MCF 10A (cell line): ENCODE data around the gene TEAD1. TPM values are rescaled to one million over a fixed set of nuclear protein-coding genes. Genes with fewer than 3 reads are reported as not detected.

Experiments used
- BruUV-seq: library from RNA; stranded (reverse); fragments of 400-500 nt; replicated peaks from 2 replicates; lab custom pipeline; 2021; lab: Mats Ljungman, UMichigan
- CTCF ChIA-PET: fragments of 300-600 bp; sonication (Branson Sonifier 250); formaldehyde crosslinking; extraction: SDS; loops from one replicate; lab custom pipeline; 2021; ENCODE audit warnings: antibody characterized with exemption, inconsistent platforms; lab: Yijun Ruan, JAX
- POLR2A ChIA-PET: fragments of 300-600, 350-650 bp; sonication (Branson Sonifier 250); formaldehyde crosslinking; extraction: SDS; loops from one replicate; lab custom pipeline; 2020; ENCODE audit warnings: antibody characterized with exemption, inconsistent platforms; lab: Yijun Ruan, JAX
- DNase-seq: peaks from one replicate; pipeline ENCODE4 v3.0.0-alpha.2; 2018; ENCODE audit not compliant: unreplicated experiment
- H3K27ac Mint-ChIP-seq: one replicate; pipeline ENCODE4 v1.8.0; 2022; ENCODE audit warnings: mild to moderate bottlenecking, low read depth, mixed read lengths; ENCODE audit not compliant: unreplicated experiment
- H3K27me3 Mint-ChIP-seq: one replicate; pipeline ENCODE4 v1.8.0; 2022; ENCODE audit warnings: mixed read lengths; ENCODE audit not compliant: insufficient read depth, unreplicated experiment
- H3K36me3 Mint-ChIP-seq: one replicate; pipeline ENCODE4 v1.8.0; 2022; ENCODE audit warnings: mild to moderate bottlenecking, moderate library complexity, mixed read lengths; ENCODE audit not compliant: insufficient read depth, unreplicated experiment
- H3K4me1 Mint-ChIP-seq: one replicate; pipeline ENCODE4 v1.8.0; 2022; ENCODE audit warnings: mixed read lengths; ENCODE audit not compliant: insufficient read depth, unreplicated experiment
- H3K4me3 Mint-ChIP-seq: one replicate; pipeline ENCODE4 v1.8.0; 2022; ENCODE audit warnings: mild to moderate bottlenecking, moderate library complexity, mixed read lengths; ENCODE audit not compliant: unreplicated experiment
- H3K9me3 Mint-ChIP-seq: one replicate; pipeline ENCODE4 v1.8.0; 2022; ENCODE audit warnings: mixed read lengths; ENCODE audit not compliant: unreplicated experiment
- intact Hi-C: fragments of 100-400 bp; cut with micrococcal nuclease; formaldehyde crosslinking; loops from 2 replicates; pipeline ENCODE4 v1.14.1; 2022
- total RNA-seq: library from RNA; stranded (reverse); gene quantifications from 2 replicates; pipeline ENCODE4 v1.2.3, GENCODE V29; 2022
- TF ChIP-seq, protein P1 (sequence below): fragments of 200-600 bp; IDR thresholded peaks from one replicate; pipeline ENCODE4 v1.8.0; 2022; ENCODE audit warnings: antibody characterized with exemption, mild to moderate bottlenecking; ENCODE audit not compliant: unreplicated experiment

TEAD1 gene
- total RNA-seq, 1 experiment from 2014 or later = 123 TPM

DNA sequence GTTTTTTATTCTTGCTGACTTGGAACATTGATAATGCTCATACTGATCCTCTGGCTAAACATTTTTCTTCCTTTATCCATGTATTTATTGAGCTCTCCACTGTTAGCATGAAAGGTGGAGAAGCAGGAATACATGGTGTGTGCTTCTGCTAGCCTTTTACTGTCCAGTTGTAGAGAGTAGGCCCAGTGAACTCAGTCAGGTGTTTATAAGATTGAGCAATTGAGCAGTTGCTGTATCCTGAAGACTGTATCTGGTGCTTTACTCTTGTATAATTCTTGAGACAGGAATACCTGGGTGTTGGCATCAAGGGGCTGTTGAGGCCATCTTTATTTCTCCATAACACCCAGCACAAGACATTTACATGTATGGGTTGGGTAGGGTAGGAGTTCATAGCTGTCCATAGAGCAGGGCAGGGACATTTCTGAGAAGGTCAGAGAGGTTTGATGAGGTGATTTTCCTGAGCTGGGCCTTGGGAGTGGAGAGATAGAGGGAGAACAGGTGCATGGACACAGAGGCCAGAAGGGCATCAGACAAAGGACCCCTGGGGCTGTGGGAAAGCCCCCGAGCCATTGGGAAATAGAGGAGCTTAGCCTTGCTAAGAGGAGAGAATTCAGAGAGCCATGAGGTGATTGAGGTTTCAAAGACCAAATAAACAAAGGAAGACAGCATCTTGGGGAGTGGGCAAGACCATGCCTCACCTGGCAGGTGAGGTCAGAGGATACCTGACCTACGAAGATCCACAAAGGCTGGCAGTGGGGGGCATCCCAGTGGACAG is 155.5 kb downstream of the TEAD1 start:
- TF ChIP-seq, protein P1, sequence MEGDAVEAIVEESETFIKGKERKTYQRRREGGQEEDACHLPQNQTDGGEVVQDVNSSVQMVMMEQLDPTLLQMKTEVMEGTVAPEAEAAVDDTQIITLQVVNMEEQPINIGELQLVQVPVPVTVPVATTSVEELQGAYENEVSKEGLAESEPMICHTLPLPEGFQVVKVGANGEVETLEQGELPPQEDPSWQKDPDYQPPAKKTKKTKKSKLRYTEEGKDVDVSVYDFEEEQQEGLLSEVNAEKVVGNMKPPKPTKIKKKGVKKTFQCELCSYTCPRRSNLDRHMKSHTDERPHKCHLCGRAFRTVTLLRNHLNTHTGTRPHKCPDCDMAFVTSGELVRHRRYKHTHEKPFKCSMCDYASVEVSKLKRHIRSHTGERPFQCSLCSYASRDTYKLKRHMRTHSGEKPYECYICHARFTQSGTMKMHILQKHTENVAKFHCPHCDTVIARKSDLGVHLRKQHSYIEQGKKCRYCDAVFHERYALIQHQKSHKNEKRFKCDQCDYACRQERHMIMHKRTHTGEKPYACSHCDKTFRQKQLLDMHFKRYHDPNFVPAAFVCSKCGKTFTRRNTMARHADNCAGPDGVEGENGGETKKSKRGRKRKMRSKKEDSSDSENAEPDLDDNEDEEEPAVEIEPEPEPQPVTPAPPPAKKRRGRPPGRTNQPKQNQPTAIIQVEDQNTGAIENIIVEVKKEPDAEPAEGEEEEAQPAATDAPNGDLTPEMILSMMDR = no peak
- POLR2A ChIA-PET = interaction anchor here (0.5 to 3.9 kb wide), 12 partner anchors 9 to 398 kb away, joined by 3 to 29 read pairs (median 12); no protein-coding TSS in a partner anchor
- H3K36me3 Mint-ChIP-seq = peaks cover 13% of the 10 kb centered on the region
- H3K4me3 Mint-ChIP-seq = peak overlapping the region; percentile 80
- BruUV-seq = no TSS peak
- CTCF ChIA-PET = interaction anchor here (0.5 to 1.5 kb wide), 4 partner anchors 14 to 852 kb away, joined by 3 to 6 read pairs (median 3); no protein-coding TSS in a partner anchor
- no peaks in the 10 kb centered on the region for H3K27me3 Mint-ChIP-seq
- H3K9me3 Mint-ChIP-seq = no peaks in the 10 kb centered on the region
- intact Hi-C loops = no loop called here
- DNase-seq = no peak
- peak overlapping the region; percentile 85 for H3K27ac Mint-ChIP-seq
- peaks cover 38% of the 10 kb centered on the region for H3K4me1 Mint-ChIP-seq

DNA sequence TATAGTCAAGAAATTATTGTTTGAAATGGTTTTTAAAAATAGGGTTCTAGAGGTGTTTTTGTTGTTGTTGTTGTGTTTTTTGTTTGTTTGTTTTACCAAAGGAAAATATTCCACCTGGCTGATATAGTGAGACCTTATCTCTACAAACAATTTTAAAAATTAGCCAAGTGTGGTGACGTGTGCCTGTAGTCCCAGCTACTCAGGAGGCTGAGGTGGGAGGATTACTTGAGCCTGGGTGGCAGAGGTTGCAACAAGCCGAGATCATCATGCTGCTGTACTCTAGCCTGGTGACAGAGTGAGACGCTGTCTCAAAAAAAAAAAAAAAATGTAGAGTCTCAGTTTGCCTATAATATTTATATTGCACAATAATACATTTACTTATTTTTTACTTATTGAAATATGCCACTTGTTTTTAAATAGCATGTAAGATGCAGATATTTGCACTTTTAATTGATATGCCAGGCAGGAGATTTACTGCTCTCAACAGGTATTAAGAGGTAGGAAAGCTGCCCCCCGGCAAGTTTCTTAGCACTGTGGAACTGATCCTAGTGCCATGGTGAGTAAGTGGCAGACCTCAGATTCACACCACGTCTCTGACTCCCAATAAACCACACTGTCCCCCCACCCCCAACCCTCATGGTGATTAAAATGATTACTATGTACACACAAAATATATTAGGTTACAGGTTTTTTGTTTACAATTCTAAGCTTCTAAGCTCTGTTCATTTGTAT is 157.4 kb downstream of the TEAD1 start:
- CTCF ChIA-PET = interaction anchor here (0.7 to 1.0 kb wide), 2 partner anchors 13 to 545 kb away, joined by 4 to 6 read pairs; no protein-coding TSS in a partner anchor
- POLR2A ChIA-PET = interaction anchor here (0.5 to 1.2 kb wide), 9 partner anchors 9 to 152 kb away, joined by 3 to 4 read pairs (median 3); no protein-coding TSS in a partner anchor
- Mint-ChIP-seq H3K27ac (peak overlapping the region; percentile 76), H3K9me3 (no peaks in the 10 kb centered on the region), H3K4me3 (no peak overlapping the region), H3K27me3 (no peaks in the 10 kb centered on the region), H3K4me1 (peaks cover 38% of the 10 kb centered on the region), H3K36me3 (peaks cover 6% of the 10 kb centered on the region)
- no peak for DNase-seq
- BruUV-seq = no TSS peak
- intact Hi-C loops = no loop called here
- TF ChIP-seq, protein P1 = no peak

DNA sequence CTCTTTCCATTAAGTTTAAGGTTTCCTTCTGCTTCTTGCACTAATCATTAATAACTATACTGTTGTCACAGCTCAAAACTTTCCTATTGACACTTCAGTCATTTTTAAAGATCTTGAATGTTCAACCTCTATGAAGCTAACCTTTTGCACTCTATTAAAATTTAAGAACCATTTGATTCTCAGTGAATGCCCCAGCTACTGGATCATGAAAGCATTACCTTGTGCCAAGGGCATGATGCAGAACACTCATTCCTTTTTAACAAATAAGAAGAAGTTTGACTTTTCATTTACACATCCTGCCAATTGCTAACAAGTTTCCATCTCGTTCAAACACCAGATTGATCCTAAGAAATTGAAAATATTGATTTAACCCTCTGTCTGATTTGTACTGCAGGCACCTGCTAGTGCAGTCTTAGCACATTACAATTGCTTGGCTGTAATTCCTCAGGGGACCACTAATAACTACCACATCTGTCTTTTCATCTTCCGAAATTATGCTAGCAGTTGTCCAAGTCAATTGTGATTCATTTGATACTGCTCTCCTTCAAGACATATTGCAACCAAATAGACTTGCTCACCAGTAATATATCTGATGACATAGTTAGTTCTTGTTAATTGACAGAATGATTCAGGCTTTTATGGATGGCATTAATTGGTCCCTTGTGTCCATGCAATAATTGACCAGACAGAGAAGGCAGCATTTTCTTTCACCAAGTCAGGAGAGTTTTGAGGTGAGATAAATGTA is 158.4 kb downstream of the TEAD1 start:
- intact Hi-C loops = no loop called here
- peak overlapping the region; percentile 51 for H3K27ac Mint-ChIP-seq
- H3K4me3 Mint-ChIP-seq = no peak overlapping the region
- ChIA-PET POLR2A (interaction anchor here (0.5 to 1.2 kb wide), 5 partner anchors 10 to 153 kb away, joined by 3 to 4 read pairs (median 3); no protein-coding TSS in a partner anchor), CTCF (interaction anchor here (1.0 kb wide), 1 partner anchor 14 kb away, joined by 4 read pairs; no protein-coding TSS in a partner anchor)
- peaks cover 38% of the 10 kb centered on the region for H3K4me1 Mint-ChIP-seq
- no peaks in the 10 kb centered on the region for H3K9me3 Mint-ChIP-seq
- TF ChIP-seq, protein P1 = no peak
- peaks cover 6% of the 10 kb centered on the region for H3K36me3 Mint-ChIP-seq
- H3K27me3 Mint-ChIP-seq = no peaks in the 10 kb centered on the region
- no peak for DNase-seq
- no TSS peak for BruUV-seq
